ENCODE results near the gene TMEM220.

Gene TMEM220

GRCh38 chr17:10729334-10730193, at the start of gene TMEM220:
Gene TMEM220, minus strand, starts transcription at chr17:10730023. Its CDS starts 172 bp downstream, at chr17:10729851.
- peak; percentile 54 for DNase-seq

GRCh38 chr17:10779609-10780008, 49.8 kb upstream of the TMEM220 start:
- DNase-seq = no peak

DNA sequence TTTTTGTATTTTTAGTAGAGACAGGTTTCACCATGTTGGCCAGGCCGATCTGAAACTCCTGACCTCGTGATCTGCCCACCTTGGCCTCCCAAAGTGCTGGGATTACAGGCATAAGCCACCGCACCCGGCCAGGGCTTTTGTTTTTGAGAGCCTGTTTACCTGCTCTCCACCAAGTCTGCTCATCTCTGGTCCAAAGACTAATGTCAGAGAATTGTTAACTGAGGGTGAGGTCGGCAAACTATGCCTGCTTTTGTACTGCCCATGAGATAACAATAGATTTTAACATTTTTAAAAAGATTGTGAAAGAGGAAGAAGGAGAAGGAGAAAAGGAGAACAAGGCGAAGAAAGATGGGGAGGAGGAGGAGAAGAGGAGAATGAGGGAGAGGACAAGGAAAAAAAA, 48.1 kb upstream of the TMEM220 start:
- no peak for DNase-seq

- no peak for DNase-seq
These were observed 47.4 kb upstream of the TMEM220 start for GRCh38 chr17:10777131-10777807.

GRCh38 chr17:10776381-10776780, 46.6 kb upstream of the TMEM220 start:
- DNase-seq = no peak

- no peak for DNase-seq
These were observed 46.0 kb upstream of the TMEM220 start for GRCh38 chr17:10775740-10776356.

DNA sequence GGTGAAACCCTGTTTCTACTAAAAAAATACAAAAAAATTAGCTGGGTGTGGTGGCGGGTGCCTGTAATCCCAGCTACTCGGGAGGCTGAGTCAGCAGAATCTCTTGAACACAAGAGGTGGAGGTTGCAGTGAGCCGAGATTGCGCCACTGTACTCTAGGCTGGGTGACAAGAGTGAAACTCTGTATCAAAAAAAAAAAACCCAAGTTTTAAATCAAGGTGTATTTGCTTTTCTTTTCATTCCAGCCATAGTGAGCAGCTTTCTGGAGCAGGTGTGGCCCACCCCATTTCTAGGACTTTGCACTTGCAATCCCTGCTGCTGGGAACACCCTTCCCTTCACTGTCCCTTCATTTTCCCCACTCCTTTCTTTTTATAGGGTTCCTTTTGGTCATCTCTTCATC, 45.2 kb upstream of the TMEM220 start:
- DNase-seq = no peak

DNA sequence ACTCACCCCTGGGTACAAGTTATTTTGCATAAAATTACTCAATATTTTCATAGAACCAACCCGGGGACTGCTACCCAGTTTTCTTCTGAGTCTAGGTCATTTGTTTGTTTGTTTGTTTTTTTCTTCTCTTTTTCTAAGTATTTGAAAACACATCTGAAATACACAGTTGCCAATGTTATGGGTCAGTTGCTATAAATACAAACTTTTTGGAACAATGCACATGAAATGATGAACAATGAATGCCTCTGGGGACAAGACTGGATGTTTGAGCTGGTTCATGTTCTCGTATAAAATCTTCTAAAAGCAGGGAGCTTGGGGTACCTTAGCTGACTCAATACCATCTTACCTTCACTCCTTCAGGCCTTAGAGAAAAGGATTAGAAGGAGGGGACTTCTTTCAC, 43.6 kb upstream of the TMEM220 start:
- DNase-seq = no peak

DNA sequence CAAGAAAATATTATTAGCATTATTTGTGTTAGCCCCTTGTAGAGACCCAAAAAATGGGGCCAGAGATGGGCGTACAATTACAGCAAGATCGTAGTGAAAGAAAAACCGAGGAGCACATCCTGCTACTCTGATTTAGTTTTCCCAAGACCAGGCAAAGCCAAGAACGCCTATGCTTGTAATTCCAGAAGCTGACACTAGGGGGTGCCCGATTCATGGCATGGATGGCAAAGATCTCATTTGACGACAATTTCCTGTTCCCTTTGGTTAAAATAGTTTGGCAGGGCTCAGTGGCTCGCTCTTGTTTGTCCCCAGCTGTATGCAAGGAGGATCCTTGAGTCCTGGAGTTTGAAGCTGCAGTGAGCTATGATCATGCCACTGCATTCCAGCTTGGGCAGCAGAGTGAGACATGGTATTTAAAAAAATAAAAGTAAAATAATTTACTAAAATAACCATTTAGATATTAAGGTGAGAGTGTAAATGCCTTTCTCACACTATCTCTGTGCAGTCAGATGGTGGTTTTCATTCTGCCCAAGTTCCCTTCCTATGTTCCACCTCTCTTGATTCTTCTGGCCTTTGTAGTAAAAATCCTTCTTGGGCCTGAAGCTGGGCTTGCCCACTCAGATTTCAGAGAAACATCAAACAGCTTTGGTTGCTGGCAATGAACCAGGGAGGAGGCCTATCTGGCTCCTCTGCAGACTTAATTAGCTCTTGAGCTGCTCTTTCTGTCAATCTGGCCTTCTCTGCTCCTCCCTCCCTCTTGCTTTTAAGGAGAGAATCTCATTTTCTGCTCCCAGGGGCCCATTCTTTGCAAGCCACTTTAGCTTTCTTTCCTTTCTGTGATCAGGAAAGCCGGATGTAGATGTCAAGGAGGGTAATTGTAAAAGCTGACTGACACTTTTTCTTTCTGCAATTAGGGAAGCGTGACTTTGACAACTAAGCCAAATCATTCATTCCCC, 42.9 kb upstream of the TMEM220 start:
- peak; percentile 13 for DNase-seq

- DNase-seq = no peak
These were observed 41.3 kb upstream of the TMEM220 start for GRCh38 chr17:10771148-10771547.

DNA sequence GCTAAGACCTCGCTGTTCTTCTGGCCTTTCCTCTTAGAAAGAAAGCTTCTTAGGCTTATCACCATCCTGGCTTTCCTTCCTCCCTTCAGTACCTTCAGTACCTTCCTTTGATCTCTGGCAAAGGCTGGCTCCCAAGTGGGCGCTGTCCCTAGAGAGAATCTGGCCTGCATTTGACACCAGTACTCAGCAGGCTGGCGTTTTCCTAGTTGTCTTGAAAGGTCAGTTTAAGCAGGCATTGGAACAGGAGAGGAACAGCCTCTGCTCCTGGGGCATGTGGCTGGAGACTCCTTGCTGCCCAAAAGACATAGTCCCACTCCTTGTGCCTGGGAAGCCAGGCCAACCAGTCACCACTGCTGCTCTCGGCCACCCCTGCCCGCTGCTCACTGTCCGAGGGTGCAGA, 40.0 kb upstream of the TMEM220 start:
- no peak for DNase-seq

GRCh38 chr17:10768750-10769251, 39.0 kb upstream of the TMEM220 start:
- no peak for DNase-seq

DNA sequence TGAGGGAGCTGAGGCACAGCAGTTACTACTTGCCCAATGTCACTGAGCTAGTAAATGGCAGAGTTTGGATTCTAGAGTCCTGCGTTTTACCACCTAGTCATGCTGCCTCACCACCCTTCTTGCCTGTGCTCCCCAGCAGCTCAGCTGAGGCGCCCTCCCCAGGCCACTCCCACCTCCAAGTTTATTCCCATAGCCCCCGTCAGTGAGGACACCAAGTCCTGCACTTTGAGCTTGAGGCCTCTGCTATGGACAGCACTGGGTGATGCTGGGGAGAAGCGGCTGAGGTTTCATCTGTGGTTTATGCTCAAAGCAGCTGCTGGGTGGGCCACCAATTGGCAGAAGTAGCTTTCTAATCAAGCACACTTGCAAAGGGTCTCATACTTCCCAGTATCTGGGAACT, 37.4 kb upstream of the TMEM220 start:
- no peak for DNase-seq

DNA sequence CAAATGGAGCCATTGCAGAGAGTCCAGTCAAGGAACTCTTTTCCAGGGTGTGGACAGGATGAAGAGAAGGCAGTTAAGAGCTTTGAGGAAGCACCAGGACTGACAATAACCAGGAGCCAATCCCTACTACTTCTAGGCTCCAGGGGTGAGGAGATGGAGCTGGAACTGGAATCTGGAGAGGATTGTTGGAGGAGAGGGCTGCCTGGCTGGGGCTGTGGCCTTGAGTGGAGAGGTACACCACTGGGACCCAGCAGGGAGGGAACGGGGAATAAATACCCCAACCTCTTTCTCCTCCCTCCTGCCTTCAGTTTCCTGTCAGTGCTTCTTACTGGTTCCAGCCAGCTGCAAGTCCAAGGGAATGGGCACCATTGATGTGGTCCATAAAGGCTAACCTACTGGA, 32.2 kb upstream of the TMEM220 start:
- no peak for DNase-seq

- DNase-seq = no peak
These were observed 31.5 kb upstream of the TMEM220 start for GRCh38 chr17:10761281-10761680.

GRCh38 chr17:10758062-10758461, 28.2 kb upstream of the TMEM220 start:
- no peak for DNase-seq

DNA sequence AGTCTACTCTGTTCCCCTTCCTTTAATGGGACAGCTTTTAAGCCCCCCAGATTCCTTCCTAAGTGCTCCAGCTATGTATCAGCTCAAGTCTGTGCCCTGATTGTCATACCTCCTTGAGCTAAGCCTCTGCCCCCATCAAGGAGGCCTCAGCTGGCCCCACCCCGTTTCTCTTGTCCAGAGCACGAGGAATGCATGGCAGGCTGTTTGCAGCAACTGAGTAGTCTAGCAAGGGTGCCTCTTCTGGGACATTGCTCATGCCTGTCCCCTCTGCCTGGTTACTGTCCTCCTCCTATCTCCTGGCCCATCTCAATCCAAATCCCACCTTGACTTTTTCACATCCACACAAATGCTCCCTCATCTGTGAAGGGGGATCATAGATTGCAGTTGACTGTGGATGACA, 27.8 kb upstream of the TMEM220 start:
- no peak for DNase-seq

DNA sequence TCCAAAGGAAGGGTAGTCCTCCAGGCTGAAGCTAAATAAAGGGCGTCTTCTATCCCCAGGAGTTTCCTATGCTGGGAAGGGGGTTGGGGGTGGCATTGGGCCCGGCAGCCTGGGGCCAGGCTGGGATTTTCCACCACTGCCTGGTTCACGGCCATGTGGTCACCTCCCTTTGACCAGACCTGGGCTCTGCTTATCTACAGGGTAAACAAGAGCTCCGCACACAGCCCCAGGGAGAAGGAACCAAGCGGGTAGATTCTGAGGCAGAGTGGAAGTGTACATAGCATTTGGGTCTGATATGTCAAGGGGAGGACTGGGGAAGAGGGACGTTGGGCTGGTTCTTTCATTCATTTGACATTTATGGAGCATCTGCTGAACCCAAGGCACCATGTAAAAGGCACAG, 27.2 kb upstream of the TMEM220 start:
- no peak for DNase-seq

- DNase-seq = no peak
These were observed 26.8 kb upstream of the TMEM220 start for GRCh38 chr17:10756619-10757018.

- DNase-seq = no peak
These were observed 26.4 kb upstream of the TMEM220 start for GRCh38 chr17:10756185-10756584.

DNA sequence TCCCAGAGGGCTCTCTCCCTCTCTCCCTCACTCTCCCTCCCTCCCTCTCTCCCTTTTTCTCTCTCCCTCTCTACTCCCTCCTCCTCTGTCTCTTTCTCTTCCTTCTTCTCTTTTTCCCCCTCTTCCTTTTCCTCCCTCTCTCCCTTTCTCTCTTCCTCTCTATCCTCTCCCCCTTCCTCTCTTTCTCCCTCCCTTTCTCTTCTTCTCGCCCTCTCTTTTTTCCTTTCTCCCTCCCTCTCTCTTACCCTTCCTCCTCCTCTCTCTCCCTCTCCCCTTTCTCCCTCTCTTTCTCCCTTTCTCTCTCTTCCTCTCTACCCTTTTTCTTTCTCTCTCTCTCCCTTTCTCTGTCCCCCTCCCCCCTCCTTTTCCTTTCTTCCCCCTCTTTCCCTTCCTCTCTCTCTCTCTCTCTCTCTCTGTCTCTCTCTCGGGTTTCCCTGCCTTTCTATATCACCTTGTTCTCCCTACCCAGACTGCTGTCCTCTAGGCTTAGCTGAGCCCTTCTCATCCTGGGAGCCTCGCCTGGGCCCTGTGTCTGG, 25.8 kb upstream of the TMEM220 start:
- no peak for DNase-seq

All from stimulated activated CD4-positive, alpha-beta T cell treated with anti-CD3 and anti-CD28 coated beads, Interleukin-4, amount 100 ng/mL, for 1 hour (primary cell).